ENCODE results near the gene DDX41.

DNA sequence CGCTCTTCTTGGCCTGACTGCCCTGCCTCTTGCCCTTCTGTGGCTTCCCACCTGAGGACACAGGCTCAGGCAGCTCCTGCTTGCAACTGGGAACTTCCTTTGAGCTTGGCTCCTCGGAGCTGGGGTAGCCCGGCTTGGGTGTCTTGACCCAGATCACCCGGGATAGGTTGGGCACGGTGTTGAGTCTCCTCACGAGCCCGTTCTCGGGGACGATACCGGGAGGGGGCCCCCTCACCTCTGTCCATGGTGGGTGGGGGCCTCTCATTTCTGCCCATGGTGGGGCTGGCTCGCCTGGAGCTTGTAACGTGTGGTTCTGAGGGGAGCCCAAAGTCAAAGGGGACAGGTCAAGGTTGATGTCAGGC, 7.8 kb upstream of the DDX41 start:
- TF ChIP-seq, protein P1, sequence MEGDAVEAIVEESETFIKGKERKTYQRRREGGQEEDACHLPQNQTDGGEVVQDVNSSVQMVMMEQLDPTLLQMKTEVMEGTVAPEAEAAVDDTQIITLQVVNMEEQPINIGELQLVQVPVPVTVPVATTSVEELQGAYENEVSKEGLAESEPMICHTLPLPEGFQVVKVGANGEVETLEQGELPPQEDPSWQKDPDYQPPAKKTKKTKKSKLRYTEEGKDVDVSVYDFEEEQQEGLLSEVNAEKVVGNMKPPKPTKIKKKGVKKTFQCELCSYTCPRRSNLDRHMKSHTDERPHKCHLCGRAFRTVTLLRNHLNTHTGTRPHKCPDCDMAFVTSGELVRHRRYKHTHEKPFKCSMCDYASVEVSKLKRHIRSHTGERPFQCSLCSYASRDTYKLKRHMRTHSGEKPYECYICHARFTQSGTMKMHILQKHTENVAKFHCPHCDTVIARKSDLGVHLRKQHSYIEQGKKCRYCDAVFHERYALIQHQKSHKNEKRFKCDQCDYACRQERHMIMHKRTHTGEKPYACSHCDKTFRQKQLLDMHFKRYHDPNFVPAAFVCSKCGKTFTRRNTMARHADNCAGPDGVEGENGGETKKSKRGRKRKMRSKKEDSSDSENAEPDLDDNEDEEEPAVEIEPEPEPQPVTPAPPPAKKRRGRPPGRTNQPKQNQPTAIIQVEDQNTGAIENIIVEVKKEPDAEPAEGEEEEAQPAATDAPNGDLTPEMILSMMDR (IDR thresholded peaks at IDR 0.05) = no peak
- TF ChIP-seq POLR2AphosphoS5 (IDR thresholded peaks at IDR 0.05) (no peak), POLR2A (IDR thresholded peaks at IDR 0.05) (no peak)

Data from sigmoid colon (tissue), 4 donors.